Stimulated activated CD8-positive, alpha-beta memory T cell treated with anti-CD3 and anti-CD28 coated beads, Interleukin-4, amount 100 ng/mL, for 1 hour (primary cell): ENCODE measurements around the gene PHACTR3.

ENCODE experiments used
- DNase-seq, 2 donors: peaks; one replicate each; pipeline ENCODE4 v3.0.0-alpha.2; 2020; ENCODE audit warnings: low read depth in 2 of 2, low spot score in 1 of 2

Gene PHACTR3

GRCh38 chr20:59812286-59813125 lies 208.2 kb downstream of the PHACTR3 start:
- no peak for DNase-seq

DNA sequence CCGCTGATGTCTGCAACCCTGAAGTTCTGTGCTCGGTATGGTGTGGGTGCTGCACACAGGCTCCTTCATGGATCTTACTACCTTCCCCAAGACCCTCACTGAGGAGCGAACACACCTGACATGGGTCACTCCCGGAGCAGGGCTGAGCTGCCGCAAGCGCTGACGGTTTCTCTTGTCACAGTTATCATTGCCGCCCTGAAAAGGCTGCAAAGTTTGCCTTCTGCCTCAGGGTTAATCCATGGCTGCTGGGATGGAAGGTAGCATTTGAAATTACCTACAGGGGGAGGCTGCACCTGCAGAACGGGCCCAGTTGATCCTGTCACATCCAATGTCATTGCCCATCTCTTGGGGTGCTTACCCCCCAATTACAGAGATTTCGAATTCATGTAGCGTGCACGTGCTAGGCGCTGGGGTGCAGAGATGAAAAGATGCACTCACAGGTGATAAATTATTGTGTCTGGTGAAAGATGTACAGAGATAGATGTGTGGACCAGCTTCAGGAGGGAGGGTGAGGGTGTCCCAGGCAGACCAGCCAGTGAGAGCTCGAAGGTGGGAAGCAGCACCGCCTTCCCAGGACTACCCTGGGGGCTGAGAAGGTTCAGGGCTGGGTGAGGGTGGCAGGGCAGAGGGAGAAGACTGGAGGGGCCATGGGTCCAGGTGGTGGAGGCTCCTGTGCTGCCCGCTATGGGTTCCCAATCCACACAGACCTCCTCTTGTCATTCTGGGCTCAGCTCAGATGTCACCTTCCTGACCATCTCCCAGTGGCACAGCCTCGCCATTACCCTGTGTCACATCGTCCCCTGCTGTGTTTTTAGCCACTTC lies 209.0 kb downstream of the PHACTR3 start:
- no peak for DNase-seq

- DNase-seq, result no peak
Measured at GRCh38 chr20:59813948-59814839, 209.9 kb downstream of the PHACTR3 start.

GRCh38 chr20:59814840-59815340 lies 210.6 kb downstream of the PHACTR3 start:
- DNase-seq, result no peak

DNA sequence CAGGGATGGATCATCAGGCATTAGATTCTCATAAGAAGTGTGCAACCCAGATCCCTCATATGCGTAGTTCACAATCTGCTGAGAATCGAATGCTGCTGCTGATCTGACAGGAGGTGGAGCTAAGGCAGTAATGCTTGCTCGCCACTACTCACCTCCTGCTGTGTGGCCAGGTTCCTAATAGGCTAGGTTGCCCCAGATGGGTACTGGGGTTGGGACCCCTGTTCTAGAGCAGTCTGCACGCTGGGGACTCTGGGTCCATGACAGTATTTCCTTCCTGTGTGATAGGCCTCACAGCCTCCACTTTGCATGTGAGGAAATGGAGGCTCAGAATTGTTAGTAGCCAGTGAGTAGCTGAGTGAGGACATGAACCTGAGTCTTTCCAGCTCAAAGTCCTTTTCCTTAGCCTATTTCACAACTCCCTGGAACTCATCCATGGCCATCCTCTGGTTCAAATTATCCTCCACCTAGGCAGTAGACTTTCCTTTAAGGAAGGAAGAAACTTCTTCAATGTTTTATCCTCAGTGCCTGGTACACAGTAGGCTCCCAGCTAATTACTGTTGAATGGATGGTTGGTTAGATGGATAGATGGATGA lies 211.9 kb downstream of the PHACTR3 start:
- DNase-seq, result no peak

DNA sequence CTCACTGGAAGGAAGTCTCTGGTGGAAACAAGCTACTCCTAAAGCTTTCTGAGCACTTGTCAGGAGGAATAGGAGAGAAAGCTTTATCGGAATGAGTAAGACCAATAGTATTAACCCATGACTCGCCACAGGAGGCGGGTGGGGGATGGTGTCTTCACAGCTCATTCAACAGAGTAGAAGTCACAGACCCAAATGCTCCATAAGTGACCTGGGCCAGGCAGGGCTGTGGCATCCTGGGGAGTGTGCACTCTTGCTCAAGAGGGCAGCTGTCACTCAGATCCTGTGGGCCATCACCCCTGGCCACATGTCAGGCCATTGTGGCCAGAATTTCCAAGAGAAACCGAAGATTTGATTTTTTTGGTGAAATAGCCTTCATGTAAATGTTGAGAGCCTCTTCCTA lies 213.1 kb downstream of the PHACTR3 start:
- no peak for DNase-seq

GRCh38 chr20:59817846-59818615 lies 213.7 kb downstream of the PHACTR3 start:
- no peak for DNase-seq

GRCh38 chr20:59818911-59819310 lies 214.6 kb downstream of the PHACTR3 start:
- DNase-seq, result no peak

DNA sequence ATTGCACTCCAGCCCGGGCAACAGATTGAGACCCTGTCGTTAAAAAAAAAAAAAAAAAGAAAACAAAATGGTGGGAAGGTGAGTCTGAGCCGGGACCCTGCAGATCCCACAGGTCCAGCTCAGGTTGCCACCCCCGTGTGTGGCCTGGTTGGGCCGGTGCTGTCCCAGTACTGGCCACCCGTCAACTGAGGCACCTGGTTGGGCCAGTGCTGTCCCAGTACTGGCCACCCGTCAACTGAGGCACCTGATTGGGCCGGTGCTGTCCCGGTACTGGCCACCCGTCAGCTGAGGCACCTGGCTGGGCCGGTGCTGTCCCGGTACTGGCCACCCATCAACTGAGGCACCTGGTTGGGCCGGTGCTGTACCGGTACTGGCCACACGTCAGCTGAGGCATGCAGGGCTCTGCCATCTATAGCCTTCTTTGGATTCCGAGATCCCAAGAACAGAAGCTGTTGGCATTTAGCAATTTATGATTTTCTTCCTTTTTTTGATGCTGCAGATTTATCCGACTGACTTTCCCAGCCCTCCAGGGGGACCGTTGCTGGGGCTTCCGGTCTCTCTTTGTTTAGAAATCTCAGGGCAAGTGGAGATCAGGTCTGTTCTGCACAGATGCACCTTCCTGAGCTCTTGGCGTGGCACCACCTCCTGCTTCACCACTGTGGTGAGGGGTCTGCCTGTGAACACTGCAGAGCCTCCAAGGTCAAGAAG lies 215.3 kb downstream of the PHACTR3 start:
- DNase-seq, result no peak

DNA sequence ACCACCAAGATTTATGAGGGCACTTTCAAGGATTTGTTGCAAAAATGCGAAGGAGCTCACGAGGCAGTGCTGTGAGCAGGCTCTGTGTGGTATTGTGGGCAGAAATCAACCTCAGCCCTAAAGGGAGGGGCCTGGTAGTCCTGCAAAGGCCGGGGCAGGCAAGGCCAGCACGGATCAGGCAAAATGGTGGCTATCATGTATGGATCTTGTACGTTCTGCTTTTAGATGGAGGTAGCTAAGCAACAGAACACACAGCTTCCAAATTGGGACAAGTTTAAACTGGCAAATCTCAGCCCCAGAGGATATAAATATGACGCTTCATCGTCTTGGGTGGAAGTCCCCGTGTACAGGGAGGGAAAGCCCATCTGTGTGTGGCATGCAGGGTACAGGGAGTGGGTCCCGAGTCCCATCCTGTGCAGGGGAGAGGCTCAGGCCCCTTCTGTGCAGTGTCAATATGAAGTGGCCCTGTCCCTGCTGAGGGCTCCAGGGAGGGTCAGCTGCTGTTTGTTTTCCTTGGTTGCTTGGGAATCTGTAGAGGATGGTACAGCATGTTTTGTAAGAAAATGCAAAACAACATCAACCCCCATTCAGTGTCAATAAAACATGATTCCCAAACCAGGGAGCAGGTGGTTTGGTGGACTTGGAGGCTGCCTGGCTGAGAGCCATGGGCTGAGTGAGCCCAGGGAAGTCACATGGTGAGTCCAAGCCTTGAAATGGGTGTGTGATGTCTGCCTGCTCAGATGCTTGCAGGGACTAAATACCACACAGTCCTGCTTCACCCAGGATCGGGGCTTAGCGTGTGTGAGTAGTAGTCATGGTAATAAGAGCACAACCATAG lies 216.1 kb downstream of the PHACTR3 start:
- DNase-seq, result no peak

- no peak for DNase-seq
Measured at GRCh38 chr20:59821201-59821600, 216.9 kb downstream of the PHACTR3 start.

DNA sequence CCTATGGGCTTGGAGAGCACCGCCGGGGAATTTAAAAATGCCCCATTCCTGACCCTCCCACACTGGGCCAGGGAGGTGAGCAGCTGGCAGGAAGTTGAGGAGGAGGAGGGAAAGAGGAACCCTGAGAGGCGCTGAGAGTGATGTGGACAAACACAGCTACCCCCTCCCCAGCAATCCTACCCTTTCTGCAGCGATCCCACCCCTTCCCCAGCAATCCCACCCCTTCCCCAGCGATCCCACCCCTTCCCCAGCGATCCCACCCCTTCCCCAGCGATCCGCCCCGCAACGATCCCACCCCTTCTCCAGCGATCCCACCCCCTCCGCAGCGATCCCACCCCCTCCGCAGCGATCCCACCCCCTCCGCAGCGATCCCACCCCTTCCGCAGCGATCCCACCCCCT lies 217.4 kb downstream of the PHACTR3 start:
- no peak for DNase-seq

DNA sequence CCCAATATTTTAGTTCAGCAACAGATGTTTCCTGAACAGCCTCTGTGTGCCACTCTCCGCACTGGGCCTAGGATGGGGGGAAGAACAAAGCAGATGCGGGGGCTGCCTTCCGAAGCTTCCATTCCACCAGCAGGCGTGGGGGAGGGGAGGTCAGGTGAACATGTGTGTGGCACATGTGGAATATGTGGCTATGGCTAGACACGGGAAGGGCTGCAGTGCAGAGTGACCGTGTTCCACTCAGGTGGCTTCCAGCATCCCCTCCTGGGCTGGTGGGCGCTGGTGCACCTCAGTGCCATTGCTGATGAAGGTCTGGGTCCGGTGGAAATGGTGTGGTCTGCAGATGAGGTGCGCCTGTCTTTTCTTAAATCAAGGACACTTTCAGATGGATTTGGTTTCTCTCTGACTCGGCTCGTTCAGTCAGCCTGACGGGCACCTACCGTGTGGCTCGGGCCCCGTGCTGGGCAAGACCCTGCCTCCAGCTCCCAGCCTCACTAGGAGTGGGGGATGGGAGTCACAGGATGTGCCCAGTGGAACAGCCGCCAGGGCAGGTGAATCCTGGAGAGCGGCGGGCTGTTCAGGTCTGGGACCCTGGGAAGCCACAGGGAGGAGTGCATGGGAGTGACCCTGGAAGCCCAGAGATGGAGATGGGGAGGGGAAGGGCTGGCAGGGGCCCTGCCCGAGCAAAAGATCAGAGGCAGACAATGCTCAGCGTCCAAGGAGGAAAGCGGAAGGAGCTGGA lies 218.1 kb downstream of the PHACTR3 start:
- DNase-seq, result no peak

DNA sequence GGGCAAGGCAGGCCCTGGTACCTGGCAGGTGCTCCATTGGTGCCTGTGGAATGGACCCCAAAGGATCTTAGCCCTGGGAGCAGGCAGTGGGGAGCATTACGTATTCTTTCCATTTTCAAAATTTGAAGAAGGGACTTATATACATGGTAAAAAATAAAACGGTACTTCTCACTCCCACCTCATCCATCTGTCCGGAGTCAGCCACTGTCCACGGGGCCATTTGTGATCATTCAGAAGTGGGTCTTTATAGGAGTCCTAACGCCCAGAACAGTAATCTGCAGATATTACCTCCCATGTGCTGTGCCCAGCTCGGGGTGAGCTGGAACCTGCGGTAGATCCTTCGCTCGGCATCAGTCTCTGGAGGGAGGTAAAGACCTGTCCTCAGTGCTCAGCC lies 218.7 kb downstream of the PHACTR3 start:
- DNase-seq, result no peak

- DNase-seq, result no peak
Measured at GRCh38 chr20:59823491-59824259, 219.3 kb downstream of the PHACTR3 start.

- DNase-seq, result no peak
Measured at GRCh38 chr20:59824711-59825562, 220.6 kb downstream of the PHACTR3 start.
